MCF 10A (cell line): Measurements from ENCODE around the gene CBX6. TPM values are rescaled to one million over a fixed set of nuclear protein-coding genes. Genes with fewer than 3 reads are reported as not detected.

ENCODE experiments used
- BruUV-seq: library from RNA; stranded (reverse); fragments of 400-500 nt; replicated peaks from 2 replicates; lab custom pipeline; 2021; lab: Mats Ljungman, UMichigan
- CTCF ChIA-PET: fragments of 300-600 bp; sonication (Branson Sonifier 250); formaldehyde crosslinking; extraction: SDS; loops from one replicate; lab custom pipeline; 2021; ENCODE audit warnings: antibody characterized with exemption, inconsistent platforms; lab: Yijun Ruan, JAX
- POLR2A ChIA-PET: fragments of 300-600, 350-650 bp; sonication (Branson Sonifier 250); formaldehyde crosslinking; extraction: SDS; loops from one replicate; lab custom pipeline; 2020; ENCODE audit warnings: antibody characterized with exemption, inconsistent platforms; lab: Yijun Ruan, JAX
- DNase-seq: peaks from one replicate; pipeline ENCODE4 v3.0.0-alpha.2; 2018; ENCODE audit not compliant: unreplicated experiment
- H3K27ac Mint-ChIP-seq: one replicate; pipeline ENCODE4 v1.8.0; 2022; ENCODE audit warnings: mild to moderate bottlenecking, low read depth, mixed read lengths; ENCODE audit not compliant: unreplicated experiment
- H3K27me3 Mint-ChIP-seq: one replicate; pipeline ENCODE4 v1.8.0; 2022; ENCODE audit warnings: mixed read lengths; ENCODE audit not compliant: insufficient read depth, unreplicated experiment
- H3K36me3 Mint-ChIP-seq: one replicate; pipeline ENCODE4 v1.8.0; 2022; ENCODE audit warnings: mild to moderate bottlenecking, moderate library complexity, mixed read lengths; ENCODE audit not compliant: insufficient read depth, unreplicated experiment
- H3K4me1 Mint-ChIP-seq: one replicate; pipeline ENCODE4 v1.8.0; 2022; ENCODE audit warnings: mixed read lengths; ENCODE audit not compliant: insufficient read depth, unreplicated experiment
- H3K4me3 Mint-ChIP-seq: one replicate; pipeline ENCODE4 v1.8.0; 2022; ENCODE audit warnings: mild to moderate bottlenecking, moderate library complexity, mixed read lengths; ENCODE audit not compliant: unreplicated experiment
- H3K9me3 Mint-ChIP-seq: one replicate; pipeline ENCODE4 v1.8.0; 2022; ENCODE audit warnings: mixed read lengths; ENCODE audit not compliant: unreplicated experiment
- CTCF ChIP-seq: fragments of 200-600 bp; IDR thresholded peaks from one replicate; pipeline ENCODE4 v1.8.0; 2022; ENCODE audit warnings: antibody characterized with exemption, mild to moderate bottlenecking; ENCODE audit not compliant: unreplicated experiment
- intact Hi-C: fragments of 100-400 bp; cut with micrococcal nuclease; formaldehyde crosslinking; loops from 2 replicates; pipeline ENCODE4 v1.14.1; 2022
- total RNA-seq: library from RNA; stranded (reverse); gene quantifications from 2 replicates; pipeline ENCODE4 v1.2.3, GENCODE V29; 2022

CBX6 gene
- total RNA-seq, 1 experiment from 2014 or later, result 22.9 TPM

- CTCF ChIA-PET, result interaction anchor here (0.8 to 3.0 kb wide), 3 partner anchors 10 to 99 kb away, joined by 3 to 30 read pairs (median 3); no protein-coding TSS in a partner anchor
- BruUV-seq, result no TSS peak
- no peak overlapping the region for H3K4me3 Mint-ChIP-seq
Measured at GRCh38 chr22:38867471-38868285, 4.3 kb downstream of the CBX6 start.

GRCh38 chr22:38867124-38867455 is 4.9 kb downstream of the CBX6 start:
- no peak overlapping the region for H3K4me3 Mint-ChIP-seq
- no peaks in the 10 kb centered on the region for H3K27me3 Mint-ChIP-seq
- no peak overlapping the region for H3K27ac Mint-ChIP-seq
- POLR2A ChIA-PET, result no interaction called here
- no peak for TF ChIP-seq CTCF
- intact Hi-C loops, result no loop called here
- H3K9me3 Mint-ChIP-seq, result no peaks in the 10 kb centered on the region
- BruUV-seq, result no TSS peak
- CTCF ChIA-PET, result interaction anchor here (0.6 kb wide), 1 partner anchor 287 kb away, joined by 5 read pairs; no protein-coding TSS in a partner anchor
- peaks cover 10% of the 10 kb centered on the region for H3K4me1 Mint-ChIP-seq
- H3K36me3 Mint-ChIP-seq, result peaks cover 12% of the 10 kb centered on the region
- DNase-seq, result no peak

More at GRCh38 chr22:38867471-38868285, 4.3 kb downstream of the CBX6 start:
- Mint-ChIP-seq H3K36me3 (peaks cover 12% of the 10 kb centered on the region), H3K27ac (peak overlapping the region; percentile 16), H3K9me3 (no peaks in the 10 kb centered on the region), H3K4me1 (peaks cover 10% of the 10 kb centered on the region), H3K27me3 (peaks cover 5% of the 10 kb centered on the region)
- no peak for DNase-seq
- intact Hi-C loops, result no loop called here
- POLR2A ChIA-PET, result no interaction called here
- TF ChIP-seq CTCF, result no peak

GRCh38 chr22:38866399-38867123 is 5.5 kb downstream of the CBX6 start:
- intact Hi-C loops, result no loop called here
- no peak overlapping the region for H3K4me3 Mint-ChIP-seq
- H3K36me3 Mint-ChIP-seq, result peaks cover 12% of the 10 kb centered on the region
- ChIA-PET POLR2A (no interaction called here), CTCF (interaction anchor here (0.6 to 0.7 kb wide), 2 partner anchors 12 to 287 kb away, joined by 3 to 5 read pairs; no protein-coding TSS in a partner anchor)
- no peak for TF ChIP-seq CTCF
- no peak overlapping the region for H3K27ac Mint-ChIP-seq
- H3K9me3 Mint-ChIP-seq, result no peaks in the 10 kb centered on the region
- peaks cover 10% of the 10 kb centered on the region for H3K4me1 Mint-ChIP-seq
- DNase-seq, result no peak
- no TSS peak for BruUV-seq
- no peaks in the 10 kb centered on the region for H3K27me3 Mint-ChIP-seq

- no peaks in the 10 kb centered on the region for H3K9me3 Mint-ChIP-seq
- BruUV-seq, result no TSS peak
- POLR2A ChIA-PET, result no interaction called here
- H3K27me3 Mint-ChIP-seq, result no peaks in the 10 kb centered on the region
- CTCF ChIA-PET, result interaction anchor here (0.7 kb wide), 1 partner anchor 12 kb away, joined by 3 read pairs; no protein-coding TSS in a partner anchor
- DNase-seq, result no peak
- H3K4me1 Mint-ChIP-seq, result peaks cover 8% of the 10 kb centered on the region
- H3K27ac Mint-ChIP-seq, result no peak overlapping the region
- no peak overlapping the region for H3K4me3 Mint-ChIP-seq
- H3K36me3 Mint-ChIP-seq, result peaks cover 12% of the 10 kb centered on the region
- intact Hi-C loops, result no loop called here
- no peak for TF ChIP-seq CTCF
Measured at GRCh38 chr22:38866024-38866398, 6.0 kb downstream of the CBX6 start.
